Keratinocyte (primary cell): Measurements from ENCODE around the gene GIMD1. TPM values are rescaled to one million over a fixed set of nuclear protein-coding genes. Genes with fewer than 3 reads are reported as not detected.
"Not testable (repeated sequence)": the region's sequence is repeated elsewhere in the genome, so short reads cannot be mapped to it uniquely, and the experiment has no call there.

ENCODE experiments used
- DNase-seq: peaks from one replicate; pipeline ENCODE4 v3.0.0-alpha.2; 2011; ENCODE audit warnings: low read depth, missing footprints, low spot score
- FAIRE-seq: peaks from 2 replicates; lab custom pipeline; 2011; peaks lifted over from hg19 to GRCh38; lab: Jason Lieb, UNC
- H2AFZ ChIP-seq: 2 replicates; pipeline ENCODE4 v1.6.0; 2012; ENCODE audit warnings: low read length, control low read depth, inconsistent platforms; ENCODE audit not compliant: control insufficient read depth
- H3K27ac ChIP-seq: 2 replicates; pipeline ENCODE4 v1.5.1; 2011; ENCODE audit warnings: low read length; ENCODE audit not compliant: control insufficient read depth, insufficient read depth
- H3K27me3 ChIP-seq: 3 replicates; pipeline ENCODE4 v1.6.0; 2011; ENCODE audit warnings: low read length; ENCODE audit not compliant: control insufficient read depth, insufficient read depth; ENCODE audit errors: extremely low read depth
- H3K36me3 ChIP-seq, 2 experiments: 2 replicates in 1 of 2; 3 replicates in 1 of 2; pipeline ENCODE4 v1.5.1; 2011; ENCODE audit warnings: low read length in 2 of 2, mild to moderate bottlenecking in 1 of 2; ENCODE audit not compliant: control insufficient read depth in 2 of 2, insufficient read depth in 2 of 2; ENCODE audit errors: extremely low read depth in 1 of 2
- H3K4me1 ChIP-seq: 3 replicates; pipeline ENCODE4 v1.5.1; 2011; ENCODE audit warnings: low read length; ENCODE audit not compliant: control insufficient read depth, insufficient read depth; ENCODE audit errors: extremely low read depth
- H3K4me2 ChIP-seq: 3 replicates; pipeline ENCODE4 v1.6.0; 2011; ENCODE audit warnings: low read depth, low read length; ENCODE audit not compliant: control insufficient read depth, insufficient read depth; ENCODE audit errors: extremely low read depth
- H3K4me3 ChIP-seq, 3 experiments: fragments of 200-600 bp in 1 of 3; sonication (generic) in 1 of 3; 2 replicates in 2 of 3; 3 replicates in 1 of 3; pipeline ENCODE4 v1.5.1; 2011 to 2016; ENCODE audit warnings: low read length in 3 of 3, mild to moderate bottlenecking in 3 of 3, control low read depth in 2 of 3, inconsistent platforms in 1 of 3, low read depth in 1 of 3, mixed read lengths in 1 of 3, mixed run types in 1 of 3, moderate library complexity in 1 of 3; ENCODE audit not compliant: control insufficient read depth in 2 of 3, insufficient read depth in 2 of 3; ENCODE audit errors: extremely low read depth in 1 of 3
- H3K79me2 ChIP-seq: 2 replicates; pipeline ENCODE4 v1.6.0; 2012; ENCODE audit warnings: low read length; ENCODE audit not compliant: control insufficient read depth, insufficient read depth
- H3K9ac ChIP-seq: 3 replicates; pipeline ENCODE4 v1.6.0; 2011; ENCODE audit warnings: low read length; ENCODE audit not compliant: control insufficient read depth, insufficient read depth; ENCODE audit errors: extremely low read depth
- H3K9me1 ChIP-seq: 3 replicates; pipeline ENCODE4 v1.6.0; 2011; ENCODE audit warnings: low read length; ENCODE audit not compliant: control insufficient read depth, insufficient read depth; ENCODE audit errors: extremely low read depth
- H3K9me3 ChIP-seq: 2 replicates; pipeline ENCODE4 v1.5.1; 2012; ENCODE audit warnings: low read depth, low read length; ENCODE audit not compliant: control insufficient read depth
- H4K20me1 ChIP-seq: 3 replicates; pipeline ENCODE4 v1.6.0; 2011; ENCODE audit warnings: low read length; ENCODE audit not compliant: control insufficient read depth, insufficient read depth; ENCODE audit errors: extremely low read depth
- EZH2 ChIP-seq: IDR thresholded peaks from one replicate; pipeline ENCODE4 v1.6.1; 2012; ENCODE audit warnings: inconsistent platforms, mild to moderate bottlenecking, low read length, moderate library complexity
- dilution Hi-C: fragments of 300-500 bp; cut with MboI; formaldehyde crosslinking; loops from one replicate; pipeline ENCODE4 v1.7.0; 2020; ENCODE audit warnings: low sequenced_read_pairs; ENCODE audit not compliant: extremely low pct_ligation_motif_present
- polyA plus RNA-seq, 5 experiments: library from polyadenylated mRNA; depleted of rRNA in 3 of 5; stranded (reverse) in 3 of 5; stranded (forward) in 1 of 5; unstranded in 1 of 5; fragments of >200 nt; gene quantifications; 1 replicate in 1 of 5; 2 replicates in 3 of 5; 3 replicates in 1 of 5; pipeline versions ENCODE4 v1.2.1 to v1.2.3, GENCODE V29; 2011 to 2012; ENCODE audit warnings: missing spikeins in 2 of 5, low read depth in 1 of 5, low replicate concordance in 1 of 5
- TF ChIP-seq, protein P1 (sequence below), 3 experiments: IDR thresholded peaks in 1 of 3; conservative IDR thresholded peaks in 1 of 3; optimal IDR thresholded peaks in 1 of 3; 2 replicates in 2 of 3; 3 replicates in 1 of 3; pipeline versions ENCODE3 to v1.5.1; 2011; ENCODE audit warnings: low read length in 3 of 3, mild to moderate bottlenecking in 3 of 3, moderate library complexity in 2 of 3, control low read depth in 1 of 3, inconsistent platforms in 1 of 3; ENCODE audit not compliant: insufficient read depth in 2 of 3; ENCODE audit errors: extremely low read depth in 1 of 3

Gene GIMD1
- polyA plus RNA-seq, 1 donor (not counting 4 experiments of a cell fraction or from before 2014, with no cell fraction given) = not detected

DNA sequence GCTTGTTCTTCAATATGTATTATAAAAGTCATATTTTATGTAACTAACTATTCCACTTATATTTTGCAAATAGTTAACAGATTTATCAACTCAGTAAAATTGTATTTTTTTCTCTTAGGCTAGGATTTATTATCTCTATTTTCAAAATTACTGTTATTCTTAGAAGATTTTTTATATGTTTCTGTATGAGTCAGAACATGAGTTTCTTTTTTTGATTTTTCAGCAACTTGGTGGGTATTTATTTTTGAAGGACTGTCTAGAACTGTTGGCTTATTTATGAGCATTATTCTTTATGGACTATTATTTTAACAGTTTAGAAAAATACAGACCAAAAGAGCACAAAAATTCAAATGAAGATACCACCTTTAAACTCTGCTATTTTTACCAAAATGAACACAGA, 45.5 kb downstream of the GIMD1 start:
- DNase-seq (no peak), FAIRE-seq (no peak)
- H2AFZ ChIP-seq = no peak overlapping the region
- H3K4me3 ChIP-seq = no peak overlapping the region
- no peak overlapping the region for H3K9ac ChIP-seq
- peaks cover 8% of the 10 kb centered on the region for H3K4me1 ChIP-seq
- H3K27me3 ChIP-seq = no peaks in the 10 kb centered on the region
- peaks cover 46% of the 10 kb centered on the region for H3K79me2 ChIP-seq
- no peaks in the 10 kb centered on the region for H4K20me1 ChIP-seq
- H3K36me3 ChIP-seq = peaks cover 3 to 8% of the 10 kb centered on the region in 2 experiments
- TF ChIP-seq, protein P1, sequence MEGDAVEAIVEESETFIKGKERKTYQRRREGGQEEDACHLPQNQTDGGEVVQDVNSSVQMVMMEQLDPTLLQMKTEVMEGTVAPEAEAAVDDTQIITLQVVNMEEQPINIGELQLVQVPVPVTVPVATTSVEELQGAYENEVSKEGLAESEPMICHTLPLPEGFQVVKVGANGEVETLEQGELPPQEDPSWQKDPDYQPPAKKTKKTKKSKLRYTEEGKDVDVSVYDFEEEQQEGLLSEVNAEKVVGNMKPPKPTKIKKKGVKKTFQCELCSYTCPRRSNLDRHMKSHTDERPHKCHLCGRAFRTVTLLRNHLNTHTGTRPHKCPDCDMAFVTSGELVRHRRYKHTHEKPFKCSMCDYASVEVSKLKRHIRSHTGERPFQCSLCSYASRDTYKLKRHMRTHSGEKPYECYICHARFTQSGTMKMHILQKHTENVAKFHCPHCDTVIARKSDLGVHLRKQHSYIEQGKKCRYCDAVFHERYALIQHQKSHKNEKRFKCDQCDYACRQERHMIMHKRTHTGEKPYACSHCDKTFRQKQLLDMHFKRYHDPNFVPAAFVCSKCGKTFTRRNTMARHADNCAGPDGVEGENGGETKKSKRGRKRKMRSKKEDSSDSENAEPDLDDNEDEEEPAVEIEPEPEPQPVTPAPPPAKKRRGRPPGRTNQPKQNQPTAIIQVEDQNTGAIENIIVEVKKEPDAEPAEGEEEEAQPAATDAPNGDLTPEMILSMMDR (optimal IDR thresholded peaks at IDR 0.05 in 1 of 3, IDR thresholded peaks at IDR 0.05 in 1 of 3, conservative IDR thresholded peaks at IDR 0.05 in 1 of 3; ENCODE audit: extremely low read depth in 1 of 3, insufficient read depth in 2 of 3, low read length in 3 of 3) = no peak
- no peak for TF ChIP-seq EZH2
- dilution Hi-C loops = no loop called here
- H3K9me1 ChIP-seq = no peaks in the 10 kb centered on the region
- H3K4me2 ChIP-seq = no peak overlapping the region
- no peak overlapping the region for H3K27ac ChIP-seq
- no peaks in the 10 kb centered on the region for H3K9me3 ChIP-seq

DNA sequence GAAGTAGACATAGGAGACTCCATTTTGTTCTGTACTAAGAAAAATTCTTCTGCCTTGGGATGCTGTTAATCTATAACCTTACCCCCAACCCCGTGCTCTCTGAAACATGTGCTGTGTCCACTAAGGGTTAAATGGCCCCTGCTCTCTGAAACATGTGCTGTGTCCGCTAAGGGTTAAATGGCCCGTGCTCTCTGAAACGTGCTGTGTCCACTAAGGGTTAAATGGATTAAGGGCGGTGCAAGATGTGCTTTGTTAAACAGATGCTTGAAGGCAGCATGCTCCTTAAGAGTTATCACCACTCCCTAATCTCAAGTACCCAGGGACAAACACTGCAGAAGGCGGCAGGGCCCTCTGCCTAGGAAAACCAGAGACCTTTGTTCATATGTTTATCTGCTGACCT, 46.8 kb downstream of the GIMD1 start:
- H3K27me3 ChIP-seq, DNase-seq, dilution Hi-C loops, H3K9me1 ChIP-seq, H3K4me2 ChIP-seq, H3K36me3 ChIP-seq, H3K9me3 ChIP-seq, FAIRE-seq, H3K9ac ChIP-seq, H4K20me1 ChIP-seq, H2AFZ ChIP-seq, H3K27ac ChIP-seq, H3K4me3 ChIP-seq: not testable (repeated sequence)
- peaks cover 59% of the 10 kb centered on the region for H3K79me2 ChIP-seq
- peaks cover 19% of the 10 kb centered on the region for H3K4me1 ChIP-seq

DNA sequence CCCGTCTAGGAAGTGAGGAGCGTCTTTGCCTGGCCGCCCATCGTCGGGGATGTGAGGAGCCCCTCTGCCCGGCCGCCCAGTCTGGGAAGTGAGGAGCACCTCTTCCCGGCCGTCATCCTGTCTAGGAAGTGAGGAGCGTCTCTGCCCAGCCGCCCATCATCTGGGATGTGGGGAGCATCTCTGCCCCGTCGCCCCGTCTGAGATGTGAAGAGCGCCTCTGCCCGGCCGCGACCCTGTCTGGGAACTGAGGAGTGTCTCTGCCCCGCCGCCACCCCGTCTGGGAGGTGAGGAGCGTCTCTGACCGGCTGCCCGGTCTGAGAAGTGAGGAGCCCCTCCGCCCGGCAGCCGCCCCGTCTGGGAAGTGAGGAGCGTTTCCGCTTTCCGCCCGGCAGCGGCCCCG, 47.4 kb downstream of the GIMD1 start:
- H3K27me3 ChIP-seq, H3K4me2 ChIP-seq, H3K9me1 ChIP-seq, H2AFZ ChIP-seq, H3K4me3 ChIP-seq, H3K9ac ChIP-seq, H3K36me3 ChIP-seq, FAIRE-seq, DNase-seq, H4K20me1 ChIP-seq, dilution Hi-C loops, H3K9me3 ChIP-seq, H3K27ac ChIP-seq: not testable (repeated sequence)
- Histone ChIP-seq H3K79me2 (peaks cover 64% of the 10 kb centered on the region), H3K4me1 (peaks cover 19% of the 10 kb centered on the region)
